ENCODE measurements around the gene NDUFC2. TPM values are rescaled to one million over a fixed set of nuclear protein-coding genes. Genes with fewer than 3 reads are reported as not detected.

NDUFC2 gene
- total and polyA plus RNA-seq, 2 of the 13 experiments (the other 11 are each of a cell fraction or from before 2014, with no cell fraction given): 256 to 363 TPM

DNA sequence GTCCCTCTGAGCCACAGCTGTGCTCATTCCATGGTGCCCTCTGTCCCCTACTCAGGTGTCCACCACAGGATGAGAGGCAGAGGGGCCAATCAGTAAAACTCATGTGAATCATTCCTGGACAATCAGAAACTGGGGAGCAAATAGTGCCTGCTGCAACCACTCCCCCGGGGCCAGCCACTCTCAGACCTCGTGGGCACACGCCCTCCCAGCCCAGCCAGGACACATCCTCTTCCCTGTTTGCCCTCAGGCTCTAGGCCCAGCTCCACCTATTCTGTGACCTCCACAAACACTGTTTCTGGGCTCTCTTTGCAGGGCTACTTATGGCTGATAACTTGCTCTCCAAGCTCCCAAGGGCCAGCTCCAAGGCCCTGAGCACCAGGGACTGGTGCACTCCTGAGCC is 42.6 kb downstream of the NDUFC2 start (continued):
- TF ChIP-seq, protein P1, sequence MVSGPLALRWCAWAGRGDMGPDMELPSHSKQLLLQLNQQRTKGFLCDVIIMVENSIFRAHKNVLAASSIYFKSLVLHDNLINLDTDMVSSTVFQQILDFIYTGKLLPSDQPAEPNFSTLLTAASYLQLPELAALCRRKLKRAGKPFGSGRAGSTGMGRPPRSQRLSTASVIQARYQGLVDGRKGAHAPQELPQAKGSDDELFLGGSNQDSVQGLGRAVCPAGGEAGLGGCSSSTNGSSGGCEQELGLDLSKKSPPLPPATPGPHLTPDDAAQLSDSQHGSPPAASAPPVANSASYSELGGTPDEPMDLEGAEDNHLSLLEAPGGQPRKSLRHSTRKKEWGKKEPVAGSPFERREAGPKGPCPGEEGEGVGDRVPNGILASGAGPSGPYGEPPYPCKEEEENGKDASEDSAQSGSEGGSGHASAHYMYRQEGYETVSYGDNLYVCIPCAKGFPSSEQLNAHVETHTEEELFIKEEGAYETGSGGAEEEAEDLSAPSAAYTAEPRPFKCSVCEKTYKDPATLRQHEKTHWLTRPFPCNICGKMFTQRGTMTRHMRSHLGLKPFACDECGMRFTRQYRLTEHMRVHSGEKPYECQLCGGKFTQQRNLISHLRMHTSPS (CRISPR knock-in tag; IDR thresholded peaks at IDR 0.05; ENCODE audit: low read depth): peak; percentile 76
- TF ChIP-seq HNRNPLL (IDR thresholded peaks at IDR 0.05; ENCODE audit: low read depth, low read length, poor library complexity, severe bottlenecking) (no peak), ZNF17 (CRISPR knock-in tag; IDR thresholded peaks at IDR 0.05) (no peak), ZEB1 (IDR thresholded peaks at IDR 0.05; ENCODE audit: insufficient replicate concordance, low read depth) (no peak), ETV5 (CRISPR knock-in tag; IDR thresholded peaks at IDR 0.05; ENCODE audit: borderline replicate concordance) (no peak), SNAPC2 (CRISPR knock-in tag; IDR thresholded peaks at IDR 0.05) (no peak), TARDBP (CRISPR knock-in tag; IDR thresholded peaks at IDR 0.05) (no peak), NCOA2 (CRISPR knock-in tag; IDR thresholded peaks at IDR 0.05) (no peak), TEAD2 (CRISPR knock-in tag; IDR thresholded peaks at IDR 0.05) (no peak), ZNF446 (CRISPR knock-in tag; IDR thresholded peaks at IDR 0.05) (no peak), NFYB (CRISPR knock-in tag; IDR thresholded peaks at IDR 0.05) (no peak), BORCS8-MEF2B (CRISPR knock-in tag; IDR thresholded peaks at IDR 0.05) (no peak), PHF8 (CRISPR knock-in tag; IDR thresholded peaks at IDR 0.05) (no peak), ZNF24 (IDR thresholded peaks at IDR 0.05) (no peak), ZNF33A (CRISPR knock-in tag; IDR thresholded peaks at IDR 0.05; ENCODE audit: borderline replicate concordance) (no peak), ZMYM4 (CRISPR knock-in tag; IDR thresholded peaks at IDR 0.05) (no peak), PRMT3 (CRISPR knock-in tag; IDR thresholded peaks at IDR 0.05; ENCODE audit: borderline replicate concordance, low read depth) (no peak), ZNF12 (CRISPR knock-in tag; IDR thresholded peaks at IDR 0.05) (no peak), ZFY (CRISPR knock-in tag; IDR thresholded peaks at IDR 0.05) (peak; percentile 26; the same call in 1 of the 2 replicates), KLF16 (CRISPR knock-in tag; IDR thresholded peaks at IDR 0.05) (0 out of 4 replicates have a peak, but pooled peaks of 1 of the 2 experiments have one; percentile 25), DNMT3B (CRISPR knock-in tag; conservative IDR thresholded peaks at IDR 0.05) (no peak)
- TF ChIP-seq, protein P2, sequence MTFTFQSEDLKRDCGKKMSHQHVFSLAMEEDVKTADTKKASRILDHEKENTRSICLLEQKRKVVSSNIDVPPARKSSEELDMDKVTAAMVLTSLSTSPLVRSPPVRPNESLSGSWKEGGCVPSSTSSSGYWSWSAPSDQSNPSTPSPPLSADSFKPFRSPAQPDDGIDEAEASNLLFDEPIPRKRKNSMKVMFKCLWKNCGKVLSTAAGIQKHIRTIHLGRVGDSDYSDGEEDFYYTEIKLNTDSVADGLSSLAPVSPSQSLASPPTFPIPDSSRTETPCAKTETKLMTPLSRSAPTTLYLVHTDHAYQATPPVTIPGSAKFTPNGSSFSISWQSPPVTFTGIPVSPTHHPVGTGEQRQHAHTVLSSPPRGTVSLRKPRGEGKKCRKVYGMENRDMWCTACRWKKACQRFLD (CRISPR knock-in tag; IDR thresholded peaks at IDR 0.05; ENCODE audit: borderline replicate concordance): no peak
- TF ChIP-seq, protein P3, sequence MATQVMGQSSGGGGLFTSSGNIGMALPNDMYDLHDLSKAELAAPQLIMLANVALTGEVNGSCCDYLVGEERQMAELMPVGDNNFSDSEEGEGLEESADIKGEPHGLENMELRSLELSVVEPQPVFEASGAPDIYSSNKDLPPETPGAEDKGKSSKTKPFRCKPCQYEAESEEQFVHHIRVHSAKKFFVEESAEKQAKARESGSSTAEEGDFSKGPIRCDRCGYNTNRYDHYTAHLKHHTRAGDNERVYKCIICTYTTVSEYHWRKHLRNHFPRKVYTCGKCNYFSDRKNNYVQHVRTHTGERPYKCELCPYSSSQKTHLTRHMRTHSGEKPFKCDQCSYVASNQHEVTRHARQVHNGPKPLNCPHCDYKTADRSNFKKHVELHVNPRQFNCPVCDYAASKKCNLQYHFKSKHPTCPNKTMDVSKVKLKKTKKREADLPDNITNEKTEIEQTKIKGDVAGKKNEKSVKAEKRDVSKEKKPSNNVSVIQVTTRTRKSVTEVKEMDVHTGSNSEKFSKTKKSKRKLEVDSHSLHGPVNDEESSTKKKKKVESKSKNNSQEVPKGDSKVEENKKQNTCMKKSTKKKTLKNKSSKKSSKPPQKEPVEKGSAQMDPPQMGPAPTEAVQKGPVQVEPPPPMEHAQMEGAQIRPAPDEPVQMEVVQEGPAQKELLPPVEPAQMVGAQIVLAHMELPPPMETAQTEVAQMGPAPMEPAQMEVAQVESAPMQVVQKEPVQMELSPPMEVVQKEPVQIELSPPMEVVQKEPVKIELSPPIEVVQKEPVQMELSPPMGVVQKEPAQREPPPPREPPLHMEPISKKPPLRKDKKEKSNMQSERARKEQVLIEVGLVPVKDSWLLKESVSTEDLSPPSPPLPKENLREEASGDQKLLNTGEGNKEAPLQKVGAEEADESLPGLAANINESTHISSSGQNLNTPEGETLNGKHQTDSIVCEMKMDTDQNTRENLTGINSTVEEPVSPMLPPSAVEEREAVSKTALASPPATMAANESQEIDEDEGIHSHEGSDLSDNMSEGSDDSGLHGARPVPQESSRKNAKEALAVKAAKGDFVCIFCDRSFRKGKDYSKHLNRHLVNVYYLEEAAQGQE (IDR thresholded peaks at IDR 0.05; ENCODE audit: borderline replicate concordance in 1 of 2, low read depth in 1 of 2, low read length in 2 of 2): no peak
- TF ChIP-seq, protein P4, sequence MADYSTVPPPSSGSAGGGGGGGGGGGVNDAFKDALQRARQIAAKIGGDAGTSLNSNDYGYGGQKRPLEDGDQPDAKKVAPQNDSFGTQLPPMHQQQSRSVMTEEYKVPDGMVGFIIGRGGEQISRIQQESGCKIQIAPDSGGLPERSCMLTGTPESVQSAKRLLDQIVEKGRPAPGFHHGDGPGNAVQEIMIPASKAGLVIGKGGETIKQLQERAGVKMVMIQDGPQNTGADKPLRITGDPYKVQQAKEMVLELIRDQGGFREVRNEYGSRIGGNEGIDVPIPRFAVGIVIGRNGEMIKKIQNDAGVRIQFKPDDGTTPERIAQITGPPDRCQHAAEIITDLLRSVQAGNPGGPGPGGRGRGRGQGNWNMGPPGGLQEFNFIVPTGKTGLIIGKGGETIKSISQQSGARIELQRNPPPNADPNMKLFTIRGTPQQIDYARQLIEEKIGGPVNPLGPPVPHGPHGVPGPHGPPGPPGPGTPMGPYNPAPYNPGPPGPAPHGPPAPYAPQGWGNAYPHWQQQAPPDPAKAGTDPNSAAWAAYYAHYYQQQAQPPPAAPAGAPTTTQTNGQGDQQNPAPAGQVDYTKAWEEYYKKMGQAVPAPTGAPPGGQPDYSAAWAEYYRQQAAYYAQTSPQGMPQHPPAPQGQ (CRISPR knock-in tag; IDR thresholded peaks at IDR 0.05; ENCODE audit: borderline replicate concordance): no peak
